Stimulated activated CD8-positive, alpha-beta memory T cell treated with anti-CD3 and anti-CD28 coated beads, Interleukin-4, amount 100 ng/mL, for 48 hours (primary cell): ENCODE results near the gene CTNNB1.
"Not testable (repeated sequence)": the region's sequence is repeated elsewhere in the genome, so short reads cannot be mapped to it uniquely, and the experiment has no call there.

Experiments
- DNase-seq: peaks from one replicate; pipeline ENCODE4 v3.0.0-alpha.2; 2020

Gene CTNNB1

DNA sequence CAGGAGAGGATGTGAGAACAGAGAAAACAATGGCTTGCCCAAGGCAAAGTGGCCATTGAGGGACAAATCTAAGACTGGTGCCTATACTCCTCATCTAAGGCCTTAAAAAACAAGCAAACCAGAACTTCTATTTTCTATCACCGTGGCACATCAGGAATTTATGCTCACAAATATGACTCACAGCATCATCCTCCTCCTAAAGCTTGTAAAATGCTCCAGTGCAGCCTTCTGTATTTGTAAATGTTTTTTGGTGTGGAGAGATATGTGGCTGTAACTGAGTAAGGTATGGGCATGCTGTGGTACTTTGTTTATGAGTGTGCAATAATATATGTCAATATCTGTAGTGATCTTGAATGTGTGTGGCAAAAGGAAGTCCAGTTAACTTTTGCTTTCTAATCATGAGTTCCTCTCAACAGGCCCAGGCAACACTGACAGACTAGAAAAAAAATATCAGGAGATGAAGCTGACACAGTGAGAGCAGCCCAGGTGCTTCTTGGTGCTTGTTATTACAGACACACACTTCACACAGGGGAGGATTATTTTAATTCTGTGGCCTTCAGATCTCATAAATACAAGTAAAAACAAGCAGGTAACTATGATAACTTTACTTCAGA lies 60.3 kb downstream of the CTNNB1 start:
- DNase-seq = no peak

DNA sequence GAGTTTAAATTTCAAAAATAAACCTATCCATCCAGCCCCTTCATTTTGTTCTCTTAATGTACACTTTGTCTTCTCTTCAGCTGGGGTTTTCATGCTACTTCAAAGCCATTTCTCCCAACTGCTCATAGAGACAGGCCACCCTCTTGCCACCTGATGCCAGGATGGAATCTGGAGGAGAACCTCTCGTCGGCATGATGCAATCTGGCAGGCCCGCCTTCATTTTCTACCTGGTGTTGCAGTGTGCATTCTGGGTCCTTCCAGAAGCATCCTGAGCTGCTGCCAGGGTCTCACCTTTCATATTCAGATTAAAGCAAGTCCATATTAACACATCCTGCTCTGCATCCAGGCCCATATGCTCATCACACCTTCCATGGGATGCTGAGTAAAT lies 60.8 kb downstream of the CTNNB1 start:
- DNase-seq = no peak

GRCh38 chr3:41265011-41265545 lies 65.8 kb downstream of the CTNNB1 start:
- DNase-seq = no peak

GRCh38 chr3:41265823-41266273 lies 66.5 kb downstream of the CTNNB1 start:
- no peak for DNase-seq

DNA sequence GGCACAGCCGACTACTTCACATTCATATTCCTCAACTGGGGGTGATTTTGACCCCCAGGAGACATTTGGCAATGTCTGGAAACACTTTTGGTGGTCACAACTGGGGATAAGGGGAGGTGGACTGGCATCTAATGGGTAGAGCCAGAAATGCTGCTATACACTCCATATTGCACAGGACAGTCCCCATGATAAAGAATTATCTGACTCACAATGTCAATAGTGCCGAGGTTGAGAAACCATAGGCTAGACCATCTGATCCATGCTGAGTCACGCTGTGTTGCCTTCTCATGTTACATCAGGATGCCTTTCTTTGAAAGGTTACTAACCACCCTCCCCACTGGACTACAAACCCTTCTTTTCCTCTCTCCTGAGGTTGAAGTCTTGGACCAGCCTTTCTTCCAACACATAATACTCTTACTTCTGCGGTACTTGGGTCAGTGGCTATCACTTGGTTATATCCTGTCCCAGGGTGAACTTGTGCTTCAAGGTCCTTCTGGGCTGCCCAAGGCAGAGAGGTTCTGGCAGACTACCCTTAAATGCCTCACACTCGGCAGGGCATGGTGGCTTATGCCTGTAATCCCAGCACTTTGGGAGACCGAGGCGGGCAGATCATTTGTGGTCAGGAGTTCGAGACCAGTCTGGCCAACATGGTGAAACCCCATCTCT lies 68.8 kb downstream of the CTNNB1 start:
- DNase-seq = no peak

GRCh38 chr3:41272667-41273066 lies 73.4 kb downstream of the CTNNB1 start:
- no peak for DNase-seq

DNA sequence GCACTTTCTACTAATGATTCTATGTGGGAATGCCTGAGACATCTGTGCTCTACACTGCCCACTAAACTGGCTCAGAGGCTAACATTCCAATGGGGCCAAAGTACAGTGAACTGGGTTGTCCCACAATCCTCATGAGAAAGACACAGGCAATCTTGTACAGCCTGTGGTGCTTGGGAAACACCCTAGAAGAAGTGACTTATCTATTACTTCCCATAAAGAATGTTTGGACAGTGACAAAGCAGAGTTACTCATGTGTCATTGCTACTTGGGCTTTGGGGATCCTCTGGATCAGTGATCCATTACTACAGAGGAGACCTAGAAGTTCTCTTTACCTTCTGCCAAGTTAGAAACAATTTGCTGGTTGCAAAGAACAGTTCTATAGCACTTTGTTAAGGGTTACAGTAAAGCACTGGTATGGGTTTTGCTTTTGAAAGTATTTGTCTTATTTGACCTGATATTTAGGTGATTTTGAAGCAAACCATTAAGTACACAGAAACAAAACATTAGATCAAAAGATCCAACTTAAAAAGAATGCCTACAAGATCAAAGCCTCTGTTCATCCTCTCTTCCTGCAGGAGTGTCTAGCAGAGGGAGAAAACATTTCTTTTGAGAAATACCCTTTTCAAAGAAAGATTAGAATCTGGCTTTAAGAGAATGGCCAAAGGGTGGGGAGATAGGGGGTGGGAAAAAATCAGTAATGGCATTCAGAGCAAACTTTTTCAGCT lies 75.8 kb downstream of the CTNNB1 start:
- no peak for DNase-seq

DNA sequence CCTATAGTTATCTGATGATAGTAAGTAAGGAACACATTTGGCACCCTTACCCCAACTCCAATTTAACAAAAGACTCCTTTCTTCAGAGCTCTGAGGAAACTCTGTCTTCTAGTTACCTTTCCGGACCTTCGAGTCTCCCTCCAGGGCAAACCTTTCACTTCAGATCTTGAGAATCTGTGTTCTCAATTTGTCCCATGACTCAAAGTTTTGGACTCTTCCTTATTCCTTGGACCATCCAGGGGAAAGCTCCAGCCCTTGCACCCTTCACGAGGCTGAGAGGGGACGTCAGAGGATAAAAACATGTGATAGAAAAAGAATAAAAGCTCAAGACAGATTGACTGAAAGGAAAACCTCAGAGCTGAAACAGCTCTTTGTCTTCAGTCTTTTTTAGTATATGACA lies 76.9 kb downstream of the CTNNB1 start:
- DNase-seq = no peak

- no peak for DNase-seq
Measured at GRCh38 chr3:41277790-41278465, 78.6 kb downstream of the CTNNB1 start.

GRCh38 chr3:41284934-41285333 lies 85.6 kb downstream of the CTNNB1 start:
- DNase-seq = not testable (repeated sequence)

- no peak for DNase-seq
Measured at GRCh38 chr3:41286305-41286704, 87.0 kb downstream of the CTNNB1 start.

GRCh38 chr3:41288785-41289184 lies 89.5 kb downstream of the CTNNB1 start:
- no peak for DNase-seq
